GM10266 (cell line): ENCODE results near the gene SETDB2.

ENCODE experiments used
- DNase-seq: peaks from one replicate; pipeline ENCODE4 v3.0.0; 2012; ENCODE audit errors: extremely low spot score
- TF ChIP-seq, protein P1 (sequence below): IDR thresholded peaks from 2 replicates; pipeline ENCODE4 v1.5.1; 2012; ENCODE audit warnings: mild to moderate bottlenecking, low read depth; ENCODE audit not compliant: control insufficient read depth, insufficient read depth; ENCODE audit errors: missing control alignments

The SETDB2 gene

DNA sequence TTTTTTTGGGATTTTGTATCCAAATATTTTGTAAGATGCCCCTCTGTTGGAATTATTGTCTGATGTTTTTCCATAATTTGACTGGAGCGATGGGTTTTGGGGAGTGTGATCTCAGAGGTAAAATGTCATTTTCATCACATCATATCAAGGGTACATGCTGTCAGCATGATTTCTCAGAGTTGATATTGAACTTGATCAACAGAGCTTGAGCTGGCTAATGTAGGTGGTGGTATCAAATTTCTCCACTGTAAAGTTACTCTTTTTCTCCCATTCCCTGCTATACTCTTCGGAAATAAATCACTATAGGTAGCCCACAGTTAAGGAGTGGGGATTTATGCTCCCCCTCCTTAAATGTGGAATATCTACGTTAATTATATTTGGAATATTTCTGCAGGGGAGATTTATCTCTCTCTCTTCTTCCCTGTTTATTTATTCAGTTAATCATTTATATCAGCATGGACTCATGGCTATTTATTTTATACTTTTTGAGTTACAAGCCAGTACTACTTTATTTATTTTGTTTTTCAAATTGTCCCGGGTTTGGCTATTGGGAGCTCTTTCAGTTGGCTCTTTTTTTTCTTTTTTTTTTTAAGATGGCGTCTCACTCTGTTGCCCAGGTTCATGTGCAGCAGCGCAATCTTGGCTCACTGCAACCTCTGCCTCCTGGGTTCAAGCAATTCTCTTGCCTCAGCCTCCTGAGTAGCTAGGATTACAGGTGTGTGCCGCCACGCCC is 8.8 kb downstream of the SETDB2 start:
- no peak for DNase-seq
- TF ChIP-seq, protein P1, sequence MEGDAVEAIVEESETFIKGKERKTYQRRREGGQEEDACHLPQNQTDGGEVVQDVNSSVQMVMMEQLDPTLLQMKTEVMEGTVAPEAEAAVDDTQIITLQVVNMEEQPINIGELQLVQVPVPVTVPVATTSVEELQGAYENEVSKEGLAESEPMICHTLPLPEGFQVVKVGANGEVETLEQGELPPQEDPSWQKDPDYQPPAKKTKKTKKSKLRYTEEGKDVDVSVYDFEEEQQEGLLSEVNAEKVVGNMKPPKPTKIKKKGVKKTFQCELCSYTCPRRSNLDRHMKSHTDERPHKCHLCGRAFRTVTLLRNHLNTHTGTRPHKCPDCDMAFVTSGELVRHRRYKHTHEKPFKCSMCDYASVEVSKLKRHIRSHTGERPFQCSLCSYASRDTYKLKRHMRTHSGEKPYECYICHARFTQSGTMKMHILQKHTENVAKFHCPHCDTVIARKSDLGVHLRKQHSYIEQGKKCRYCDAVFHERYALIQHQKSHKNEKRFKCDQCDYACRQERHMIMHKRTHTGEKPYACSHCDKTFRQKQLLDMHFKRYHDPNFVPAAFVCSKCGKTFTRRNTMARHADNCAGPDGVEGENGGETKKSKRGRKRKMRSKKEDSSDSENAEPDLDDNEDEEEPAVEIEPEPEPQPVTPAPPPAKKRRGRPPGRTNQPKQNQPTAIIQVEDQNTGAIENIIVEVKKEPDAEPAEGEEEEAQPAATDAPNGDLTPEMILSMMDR = no peak

DNA sequence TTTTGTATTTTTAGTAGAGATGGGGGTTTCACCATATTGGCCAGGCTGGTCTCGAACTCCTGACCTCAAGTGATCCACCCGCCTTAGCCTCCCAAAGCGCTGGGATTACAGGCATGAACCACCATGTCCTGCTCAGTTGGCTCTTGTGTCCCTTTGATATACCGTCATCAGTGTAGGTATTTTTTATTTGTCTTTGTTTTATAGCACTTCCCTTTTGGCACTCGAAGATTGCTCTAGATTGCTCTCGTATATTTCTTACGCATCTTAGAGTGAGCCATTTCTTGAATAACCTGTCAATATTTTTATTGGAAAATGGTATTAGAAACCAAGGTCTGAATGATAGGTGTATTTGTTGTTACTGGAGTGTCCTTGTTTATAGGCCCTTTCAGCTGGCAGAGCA is 9.4 kb downstream of the SETDB2 start:
- TF ChIP-seq, protein P1 = no peak
- DNase-seq = no peak

DNA sequence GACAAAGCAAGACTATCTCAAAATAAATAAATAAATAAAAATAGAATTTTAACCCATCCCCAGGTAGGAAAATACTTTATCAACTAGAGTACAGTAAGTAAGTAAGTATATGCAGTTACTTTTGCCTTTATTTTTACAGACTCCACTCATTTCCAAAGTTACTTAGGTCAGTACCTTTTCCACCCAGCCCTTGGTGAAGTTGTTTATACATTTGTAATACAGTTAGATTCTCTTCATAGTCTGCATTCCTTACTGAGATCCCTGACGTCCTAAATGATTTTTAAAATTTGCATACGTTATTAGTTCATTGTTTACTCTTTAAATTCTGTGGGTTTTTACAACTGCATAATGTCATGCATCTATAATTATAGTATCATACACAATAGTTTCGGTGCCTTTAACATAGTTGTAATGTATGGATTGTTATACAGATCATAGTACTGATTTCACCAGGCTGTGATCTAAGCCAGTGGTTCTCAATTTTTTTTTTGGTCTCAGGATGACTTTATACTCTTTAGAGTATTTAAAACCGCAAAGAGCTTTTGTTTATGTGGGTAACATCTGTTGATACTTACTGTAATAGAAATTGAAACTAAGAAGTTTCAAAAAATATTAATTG is 10.4 kb downstream of the SETDB2 start:
- TF ChIP-seq, protein P1 = no peak
- DNase-seq = peak; percentile 53

DNA sequence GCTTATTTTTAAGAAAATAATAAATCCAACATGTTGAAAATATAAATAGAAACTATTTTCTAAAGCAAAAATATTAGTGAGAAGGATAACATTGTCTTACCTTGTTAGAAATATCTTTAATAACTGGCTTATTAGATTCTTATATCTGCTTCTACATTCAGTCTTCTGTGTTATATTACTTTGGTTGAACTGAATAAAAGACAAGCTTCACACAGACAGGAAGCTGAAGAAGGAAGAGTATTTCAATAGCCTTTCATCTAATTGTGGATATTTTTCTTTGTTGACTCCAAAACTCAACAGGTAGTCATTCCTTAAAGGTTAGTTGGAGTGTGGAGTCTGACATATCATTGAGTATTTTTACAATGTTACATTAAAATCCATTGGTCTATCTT is 10.9 kb downstream of the SETDB2 start:
- TF ChIP-seq, protein P1 = no peak
- no peak for DNase-seq

DNA sequence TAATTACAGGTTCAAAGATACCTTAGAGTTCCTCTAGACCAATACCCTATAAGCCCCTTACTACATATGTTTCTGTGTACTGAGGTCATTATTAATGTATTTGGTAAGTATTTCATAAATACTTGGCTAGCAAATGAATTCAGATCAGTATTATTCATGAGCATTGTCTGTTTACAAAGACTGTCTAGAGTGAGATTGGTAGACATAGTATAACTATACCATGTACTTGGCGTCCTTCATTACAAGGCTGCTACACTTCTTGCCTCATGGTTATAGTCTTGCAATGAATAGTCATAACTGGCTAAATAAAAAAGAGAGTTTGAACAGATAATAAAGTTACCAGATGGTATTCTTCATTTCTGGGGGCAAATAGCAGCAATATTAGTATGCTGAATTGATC is 12.1 kb downstream of the SETDB2 start:
- DNase-seq = no peak
- TF ChIP-seq, protein P1 = no peak

DNA sequence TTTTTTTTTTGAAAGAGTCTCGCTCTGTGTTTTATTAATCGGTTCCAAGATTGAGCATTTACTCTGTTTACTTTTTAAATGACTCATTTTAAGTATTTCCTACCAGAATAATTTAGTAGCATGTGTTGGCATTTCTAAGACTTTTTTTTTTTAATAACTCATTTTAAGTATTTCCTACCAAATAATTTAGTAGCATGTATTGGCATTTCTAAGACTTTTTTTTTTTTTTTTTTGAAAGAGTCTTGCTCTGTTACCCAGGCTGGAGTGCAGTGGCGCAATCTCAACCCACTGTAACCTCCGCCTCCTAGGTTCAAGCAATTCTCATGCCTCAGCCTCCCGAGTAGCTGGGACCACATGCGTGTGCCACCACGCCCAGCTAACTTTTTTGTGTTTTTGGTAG is 13.1 kb downstream of the SETDB2 start:
- TF ChIP-seq, protein P1 = no peak
- no peak for DNase-seq

DNA sequence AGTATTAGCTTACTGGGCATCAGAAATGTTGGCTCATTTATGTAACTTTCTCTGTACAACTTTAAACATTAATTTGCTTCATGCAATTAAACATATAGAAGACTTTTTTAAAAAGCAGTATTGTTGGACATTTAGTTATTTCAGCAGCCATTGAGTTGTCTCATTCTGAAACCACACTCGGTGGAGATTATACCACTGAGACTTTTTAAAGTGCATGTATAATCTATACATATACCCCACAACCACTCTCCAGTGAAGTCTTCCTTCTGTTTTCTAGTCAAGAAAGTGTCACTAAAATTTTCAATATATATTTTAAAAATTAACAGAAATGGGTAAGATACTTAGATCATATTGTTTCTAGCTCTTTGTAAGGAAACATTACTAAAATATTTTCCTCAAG is 15.5 kb downstream of the SETDB2 start:
- DNase-seq = no peak
- TF ChIP-seq, protein P1 = no peak
